ENCODE measurements around the gene TMEM130.

DNA sequence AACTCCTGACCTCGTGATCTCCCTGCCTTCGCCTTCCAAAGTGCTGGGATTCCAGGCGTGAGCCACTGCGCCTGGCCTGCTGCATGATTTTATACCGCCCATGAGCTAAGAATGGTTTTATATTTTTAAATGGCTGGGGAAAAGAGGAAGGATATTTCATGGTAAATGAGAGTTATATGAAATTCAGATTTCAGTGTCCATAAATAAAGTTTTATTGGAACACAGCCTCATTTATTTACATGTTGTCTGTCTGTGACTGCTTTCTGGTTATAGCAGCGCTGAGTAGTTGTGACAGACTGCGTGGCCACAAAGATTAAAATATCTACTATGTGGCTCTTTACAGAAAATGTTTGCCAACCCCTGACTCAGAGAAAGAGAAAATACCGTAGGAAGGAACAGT lies 10.7 kb upstream of the TMEM130 start:
- TF ChIP-seq, protein P1, sequence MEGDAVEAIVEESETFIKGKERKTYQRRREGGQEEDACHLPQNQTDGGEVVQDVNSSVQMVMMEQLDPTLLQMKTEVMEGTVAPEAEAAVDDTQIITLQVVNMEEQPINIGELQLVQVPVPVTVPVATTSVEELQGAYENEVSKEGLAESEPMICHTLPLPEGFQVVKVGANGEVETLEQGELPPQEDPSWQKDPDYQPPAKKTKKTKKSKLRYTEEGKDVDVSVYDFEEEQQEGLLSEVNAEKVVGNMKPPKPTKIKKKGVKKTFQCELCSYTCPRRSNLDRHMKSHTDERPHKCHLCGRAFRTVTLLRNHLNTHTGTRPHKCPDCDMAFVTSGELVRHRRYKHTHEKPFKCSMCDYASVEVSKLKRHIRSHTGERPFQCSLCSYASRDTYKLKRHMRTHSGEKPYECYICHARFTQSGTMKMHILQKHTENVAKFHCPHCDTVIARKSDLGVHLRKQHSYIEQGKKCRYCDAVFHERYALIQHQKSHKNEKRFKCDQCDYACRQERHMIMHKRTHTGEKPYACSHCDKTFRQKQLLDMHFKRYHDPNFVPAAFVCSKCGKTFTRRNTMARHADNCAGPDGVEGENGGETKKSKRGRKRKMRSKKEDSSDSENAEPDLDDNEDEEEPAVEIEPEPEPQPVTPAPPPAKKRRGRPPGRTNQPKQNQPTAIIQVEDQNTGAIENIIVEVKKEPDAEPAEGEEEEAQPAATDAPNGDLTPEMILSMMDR (conservative IDR thresholded peaks at IDR 0.05): no peak
- TF ChIP-seq EZH2 (IDR thresholded peaks at IDR 0.05; ENCODE audit: low read depth): no peak
